GM19455 (cell line): Measurements from ENCODE around the gene KRT33B.
"Not testable (repeated sequence)": the region's sequence is repeated elsewhere in the genome, so short reads cannot be mapped to it uniquely, and the experiment has no call there.

Experiments
- ATAC-seq: cut with Tn5 transposase; IDR thresholded peaks from one replicate; pipeline ENCODE4 v1.9.1; 2021; ENCODE audit not compliant: unreplicated experiment

The KRT33B gene

GRCh38 chr17:41369713-41370112 is at the start of gene KRT33B:
Gene KRT33B (minus strand): TSS chr17:41369813. CDS start chr17:41369750, 63 bp downstream.
- ATAC-seq: no peak

GRCh38 chr17:41418116-41418860 is 48.7 kb upstream of the KRT33B start:
- no peak for ATAC-seq

DNA sequence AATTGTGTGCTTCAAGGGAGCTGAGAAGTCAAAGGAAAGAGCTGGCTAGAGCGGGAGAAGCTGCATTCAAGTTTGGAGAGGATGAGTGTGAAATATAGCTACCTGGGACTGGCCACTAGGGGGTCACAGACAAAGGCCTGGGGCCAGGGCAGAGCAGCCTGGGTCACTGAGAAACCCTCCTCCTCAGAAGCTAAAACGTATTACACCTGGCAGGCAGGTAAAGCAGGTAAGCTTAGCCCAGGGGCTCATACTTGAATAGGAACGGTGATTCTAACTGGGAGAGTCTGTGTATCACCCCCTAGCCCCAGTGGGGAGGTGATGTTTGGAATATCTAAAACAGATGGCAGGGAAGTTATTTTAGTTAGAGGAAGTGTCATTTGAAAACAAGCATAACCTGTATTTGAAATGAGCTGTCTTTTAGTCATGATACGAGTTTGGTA is 48.0 kb upstream of the KRT33B start:
- ATAC-seq: no peak

GRCh38 chr17:41417127-41417526 is 47.5 kb upstream of the KRT33B start:
- no peak for ATAC-seq

GRCh38 chr17:41416479-41416878 is 46.9 kb upstream of the KRT33B start:
- ATAC-seq: no peak

DNA sequence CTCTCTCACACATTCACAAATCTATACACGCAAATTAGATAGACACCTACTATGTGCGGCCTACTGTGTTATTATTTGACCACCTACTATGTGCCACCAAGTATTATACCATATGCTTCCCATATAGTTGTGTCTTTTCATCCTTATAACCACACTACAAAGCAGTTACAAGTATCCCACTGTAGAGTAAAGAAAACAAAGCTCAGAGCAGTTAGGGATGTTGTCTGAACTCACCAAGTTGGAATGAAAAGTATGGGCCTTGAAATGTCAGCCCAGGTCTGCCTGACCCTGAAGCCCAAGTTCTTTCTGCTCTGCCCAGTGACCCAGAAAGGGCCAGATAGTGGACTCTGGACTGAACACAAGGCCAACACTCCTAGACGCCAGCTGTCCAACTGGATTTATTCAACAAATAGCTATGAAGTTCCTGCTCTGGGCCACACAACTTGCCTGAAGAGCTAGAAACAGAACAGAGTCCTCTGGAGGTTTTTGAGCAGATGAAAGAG is 46.3 kb upstream of the KRT33B start:
- ATAC-seq: no peak

DNA sequence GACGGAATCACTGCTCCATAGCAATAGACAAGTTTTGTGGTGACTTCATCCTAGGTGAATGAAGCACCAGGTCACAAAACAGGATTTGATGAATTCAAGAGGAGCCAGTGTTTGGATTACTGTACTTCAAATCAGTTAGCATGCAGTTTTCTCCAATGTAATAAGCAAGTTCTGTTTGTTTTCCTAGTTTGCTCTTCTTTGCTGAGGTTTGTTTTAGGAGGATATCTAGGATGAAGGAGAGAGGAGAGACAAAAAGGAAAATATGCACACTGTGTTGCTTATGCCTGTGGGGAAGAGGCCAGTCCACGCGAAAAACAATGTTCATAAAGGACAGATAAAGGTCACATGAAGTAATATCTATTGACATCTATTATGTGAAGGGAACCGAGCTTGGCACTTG is 45.8 kb upstream of the KRT33B start:
- no peak for ATAC-seq

DNA sequence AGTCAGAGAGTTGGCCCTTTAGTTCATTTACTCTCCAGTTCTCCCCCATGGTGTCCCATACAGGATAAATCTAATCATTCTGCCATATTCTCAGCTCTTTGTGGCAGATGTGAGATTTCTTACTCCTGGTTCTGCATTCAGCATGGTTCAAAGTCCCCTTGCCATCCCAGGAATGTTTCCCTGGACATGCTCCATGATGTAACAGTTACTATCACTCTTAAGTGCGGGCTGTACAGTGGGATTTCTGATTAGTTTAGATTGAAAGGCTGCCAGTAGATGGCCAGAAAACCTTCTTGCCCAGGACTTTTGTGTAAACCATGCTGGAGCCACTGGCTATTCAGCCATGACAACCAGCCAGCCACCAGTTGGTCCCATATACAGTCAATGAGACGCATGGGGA is 44.4 kb upstream of the KRT33B start:
- ATAC-seq: no peak

- ATAC-seq: no peak
These were observed 43.8 kb upstream of the KRT33B start for GRCh38 chr17:41413353-41413957.

GRCh38 chr17:41411072-41411840 is 41.6 kb upstream of the KRT33B start:
- no peak for ATAC-seq

GRCh38 chr17:41407226-41407625 is 37.6 kb upstream of the KRT33B start:
- ATAC-seq: no peak

- no peak for ATAC-seq
These were observed 36.6 kb upstream of the KRT33B start for GRCh38 chr17:41406205-41406604.

DNA sequence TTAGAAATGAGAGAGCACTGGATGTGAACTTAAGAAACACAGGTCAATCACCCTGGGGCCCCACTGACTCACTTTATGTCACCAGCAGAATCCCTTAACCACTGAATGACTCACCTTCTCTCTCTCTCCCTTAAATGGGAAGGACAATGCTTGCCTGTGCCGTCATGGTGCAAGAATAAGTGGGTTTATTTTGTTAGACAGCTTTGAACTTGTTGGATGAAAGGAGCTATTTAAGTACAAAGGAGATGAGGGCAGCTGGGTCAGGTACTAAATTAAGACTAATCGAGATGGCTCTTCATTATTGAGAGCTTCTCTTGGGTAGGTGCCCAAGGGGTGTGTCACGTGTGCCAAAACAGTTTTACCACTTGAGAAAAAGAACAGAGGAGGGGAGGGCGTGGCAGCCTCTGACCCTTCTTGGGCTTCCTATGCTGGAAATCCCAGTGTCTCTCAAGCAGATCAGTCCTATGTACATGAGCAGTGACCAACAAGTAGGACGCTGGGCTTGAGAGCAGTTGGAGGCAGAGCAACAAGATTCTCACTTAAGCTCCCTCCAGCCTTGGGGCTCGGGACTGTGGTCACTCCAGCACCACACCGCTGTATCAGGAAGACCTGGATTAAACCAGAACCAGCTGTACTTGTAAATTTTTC is 34.5 kb upstream of the KRT33B start:
- no peak for ATAC-seq

- no peak for ATAC-seq
These were observed 33.9 kb upstream of the KRT33B start for GRCh38 chr17:41403404-41404023.

DNA sequence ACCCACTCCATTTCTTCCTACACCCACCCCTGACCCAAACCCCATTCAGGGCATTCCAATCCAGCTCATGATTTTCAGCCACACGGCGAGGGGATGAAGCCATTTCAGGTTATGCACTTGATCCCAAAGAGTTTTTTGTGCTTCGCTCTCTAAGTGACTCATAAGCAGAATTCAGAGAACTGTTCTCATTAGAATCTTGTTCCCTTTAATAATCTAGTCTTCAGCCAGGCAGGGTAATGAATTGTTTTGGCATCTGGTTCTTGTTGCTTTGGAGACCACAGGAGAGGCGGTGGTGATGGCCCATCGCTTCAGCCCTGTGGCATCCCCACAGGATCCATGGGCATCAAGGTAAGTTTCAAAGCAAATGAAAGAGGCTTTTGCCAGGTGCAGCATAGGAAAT is 32.5 kb upstream of the KRT33B start:
- no peak for ATAC-seq

DNA sequence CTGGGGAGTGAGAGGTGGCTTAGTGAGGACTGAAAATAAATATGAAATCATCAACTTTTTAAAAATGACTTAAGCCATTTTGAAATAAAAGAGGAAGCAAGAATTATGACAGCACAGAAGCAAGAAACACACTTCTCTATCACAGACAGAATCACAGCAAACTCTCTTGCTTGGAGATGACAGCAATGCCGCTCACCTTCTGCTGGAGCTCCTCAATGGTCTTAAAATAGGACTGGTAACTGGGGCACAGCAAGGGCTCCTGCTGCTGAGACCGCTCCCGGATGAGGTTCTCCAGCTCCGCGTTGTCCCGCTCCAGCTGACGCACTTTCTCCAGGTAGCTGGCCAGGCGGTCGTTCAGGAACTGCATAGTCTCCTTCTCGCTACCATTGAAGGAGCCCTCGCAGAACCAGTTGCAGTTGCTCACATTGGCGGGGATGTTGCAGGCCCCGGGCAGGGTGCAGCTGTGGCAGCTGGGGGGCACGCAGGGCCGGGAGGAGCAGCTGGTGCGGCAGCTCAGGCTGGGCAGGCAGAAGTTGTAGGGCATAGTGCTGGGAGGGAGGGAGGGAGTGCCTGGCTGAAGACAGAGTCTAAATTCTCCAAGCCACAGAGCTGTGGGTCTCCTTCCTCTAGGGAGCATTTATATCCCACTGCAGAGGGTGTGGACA is 27.5 kb upstream of the KRT33B start, which contains the start of gene KRT31:
TSS of gene KRT31 (minus strand) at position 613 of the 665 bp plus-strand sequence. CDS start at position 544, 69 bp downstream.
- no peak for ATAC-seq

DNA sequence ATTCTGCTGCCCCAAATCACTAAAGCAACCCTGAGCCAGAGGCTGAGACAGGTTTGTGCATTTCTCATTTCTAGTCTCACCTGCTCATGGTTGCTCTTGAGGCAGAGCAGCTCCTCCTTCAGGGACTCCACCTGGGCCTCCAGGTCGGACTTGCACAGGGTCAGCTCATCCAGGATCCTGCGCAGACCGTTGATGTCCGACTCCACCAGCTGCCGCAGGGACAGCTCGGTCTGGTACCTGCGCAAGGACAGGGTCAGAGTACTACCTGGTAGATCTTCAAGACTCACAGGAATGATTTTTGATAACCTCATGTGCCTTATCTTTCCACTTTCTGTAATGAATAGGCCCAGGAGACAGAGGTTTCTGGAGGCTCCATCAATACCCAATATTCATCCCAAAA is 26.7 kb upstream of the KRT33B start:
- no peak for ATAC-seq

- ATAC-seq: no peak
These were observed 26.0 kb upstream of the KRT33B start for GRCh38 chr17:41395611-41396010.

GRCh38 chr17:41395044-41395443 is 25.4 kb upstream of the KRT33B start:
- not testable (repeated sequence) for ATAC-seq
